ENCODE results near the gene TGM2. TPM values are rescaled to one million over a fixed set of nuclear protein-coding genes. Genes with fewer than 3 reads are reported as not detected.

The TGM2 gene
- total RNA-seq, 2 experiments from 2014 or later: not detected

DNA sequence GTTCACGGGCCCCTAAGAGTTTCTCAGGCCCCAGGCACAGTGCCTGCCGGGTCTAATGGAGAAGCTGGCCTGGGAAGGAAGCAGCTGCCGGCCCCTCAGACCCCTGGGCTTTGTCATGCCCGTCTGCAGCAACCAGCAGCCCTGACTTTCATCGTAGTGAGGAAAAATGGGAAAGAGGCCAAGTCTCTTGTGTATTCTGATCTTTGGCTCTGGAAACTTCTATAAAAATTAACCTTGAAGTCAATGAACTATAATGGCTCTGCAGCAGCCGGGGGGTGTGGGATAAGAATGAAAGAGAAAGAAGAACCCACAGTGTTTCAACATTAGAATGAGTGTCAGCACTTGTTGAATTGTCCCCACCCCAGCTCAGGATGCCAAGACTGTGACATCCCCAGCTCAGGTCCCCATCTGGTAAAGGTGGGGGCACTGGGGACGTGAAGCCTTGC, 12.9 kb downstream of the TGM2 start:
- no peak for DNase-seq
- POLR2A ChIA-PET: interaction anchor here (1.3 kb wide), 1 partner anchor 15 kb away, joined by 3 read pairs; no protein-coding TSS in a partner anchor
- peak; percentile 78 for ATAC-seq
- no peaks in the 10 kb centered on the region for H3K36me3 Mint-ChIP-seq (ENCODE audit: low read depth)
- intact Hi-C loops (cut with micrococcal nuclease): no loop called here
- no peaks in the 10 kb centered on the region for H3K9me3 Mint-ChIP-seq
- no peak overlapping the region for H3K27ac Mint-ChIP-seq
- peaks cover 7% of the 10 kb centered on the region for H3K4me1 Mint-ChIP-seq (ENCODE audit: low read depth)
- peaks cover 14% of the 10 kb centered on the region for H3K27me3 Mint-ChIP-seq
- TF ChIP-seq, protein P1, sequence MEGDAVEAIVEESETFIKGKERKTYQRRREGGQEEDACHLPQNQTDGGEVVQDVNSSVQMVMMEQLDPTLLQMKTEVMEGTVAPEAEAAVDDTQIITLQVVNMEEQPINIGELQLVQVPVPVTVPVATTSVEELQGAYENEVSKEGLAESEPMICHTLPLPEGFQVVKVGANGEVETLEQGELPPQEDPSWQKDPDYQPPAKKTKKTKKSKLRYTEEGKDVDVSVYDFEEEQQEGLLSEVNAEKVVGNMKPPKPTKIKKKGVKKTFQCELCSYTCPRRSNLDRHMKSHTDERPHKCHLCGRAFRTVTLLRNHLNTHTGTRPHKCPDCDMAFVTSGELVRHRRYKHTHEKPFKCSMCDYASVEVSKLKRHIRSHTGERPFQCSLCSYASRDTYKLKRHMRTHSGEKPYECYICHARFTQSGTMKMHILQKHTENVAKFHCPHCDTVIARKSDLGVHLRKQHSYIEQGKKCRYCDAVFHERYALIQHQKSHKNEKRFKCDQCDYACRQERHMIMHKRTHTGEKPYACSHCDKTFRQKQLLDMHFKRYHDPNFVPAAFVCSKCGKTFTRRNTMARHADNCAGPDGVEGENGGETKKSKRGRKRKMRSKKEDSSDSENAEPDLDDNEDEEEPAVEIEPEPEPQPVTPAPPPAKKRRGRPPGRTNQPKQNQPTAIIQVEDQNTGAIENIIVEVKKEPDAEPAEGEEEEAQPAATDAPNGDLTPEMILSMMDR (IDR thresholded peaks at IDR 0.05): no peak
- CTCF ChIA-PET: interaction anchor here (1.5 kb wide), 1 partner anchor 70 kb away, joined by 5 read pairs; no protein-coding TSS in a partner anchor
- peak overlapping the region; percentile 19 for H3K4me3 Mint-ChIP-seq

DNA sequence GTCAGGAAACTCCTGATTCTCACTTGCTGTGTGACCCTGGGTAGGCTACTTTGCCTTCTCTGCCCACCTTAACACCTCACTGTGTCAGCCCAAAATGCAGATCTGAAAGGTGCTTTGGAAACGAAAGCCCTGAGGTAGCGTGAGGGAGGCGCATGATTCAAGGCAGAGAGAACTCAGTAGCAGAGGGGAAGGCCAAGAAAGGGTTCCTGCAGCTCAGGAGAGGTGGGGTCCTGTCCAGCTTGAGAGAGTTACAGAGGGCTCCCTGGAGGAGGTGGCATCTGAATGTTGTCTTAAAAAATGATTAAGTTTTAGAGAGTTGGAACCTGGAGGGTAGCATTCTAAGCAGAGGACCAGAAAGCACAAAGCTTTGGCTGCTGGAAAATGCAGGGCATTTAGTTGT, 13.6 kb downstream of the TGM2 start:
- peaks cover 7% of the 10 kb centered on the region for H3K4me1 Mint-ChIP-seq (ENCODE audit: low read depth)
- DNase-seq (no peak), ATAC-seq (no peak)
- H3K36me3 Mint-ChIP-seq (ENCODE audit: low read depth): no peaks in the 10 kb centered on the region
- POLR2A ChIA-PET: interaction anchor here (1.3 kb wide), 1 partner anchor 14 kb away, joined by 3 read pairs; no protein-coding TSS in a partner anchor
- no peak overlapping the region for H3K27ac Mint-ChIP-seq
- CTCF ChIA-PET: interaction anchor here (1.5 kb wide), 1 partner anchor 70 kb away, joined by 5 read pairs; no protein-coding TSS in a partner anchor
- TF ChIP-seq, protein P1 (IDR thresholded peaks at IDR 0.05): no peak
- no peak overlapping the region for H3K4me3 Mint-ChIP-seq
- H3K9me3 Mint-ChIP-seq: no peaks in the 10 kb centered on the region
- peaks cover 14% of the 10 kb centered on the region for H3K27me3 Mint-ChIP-seq
- intact Hi-C loops (cut with micrococcal nuclease): no loop called here

DNA sequence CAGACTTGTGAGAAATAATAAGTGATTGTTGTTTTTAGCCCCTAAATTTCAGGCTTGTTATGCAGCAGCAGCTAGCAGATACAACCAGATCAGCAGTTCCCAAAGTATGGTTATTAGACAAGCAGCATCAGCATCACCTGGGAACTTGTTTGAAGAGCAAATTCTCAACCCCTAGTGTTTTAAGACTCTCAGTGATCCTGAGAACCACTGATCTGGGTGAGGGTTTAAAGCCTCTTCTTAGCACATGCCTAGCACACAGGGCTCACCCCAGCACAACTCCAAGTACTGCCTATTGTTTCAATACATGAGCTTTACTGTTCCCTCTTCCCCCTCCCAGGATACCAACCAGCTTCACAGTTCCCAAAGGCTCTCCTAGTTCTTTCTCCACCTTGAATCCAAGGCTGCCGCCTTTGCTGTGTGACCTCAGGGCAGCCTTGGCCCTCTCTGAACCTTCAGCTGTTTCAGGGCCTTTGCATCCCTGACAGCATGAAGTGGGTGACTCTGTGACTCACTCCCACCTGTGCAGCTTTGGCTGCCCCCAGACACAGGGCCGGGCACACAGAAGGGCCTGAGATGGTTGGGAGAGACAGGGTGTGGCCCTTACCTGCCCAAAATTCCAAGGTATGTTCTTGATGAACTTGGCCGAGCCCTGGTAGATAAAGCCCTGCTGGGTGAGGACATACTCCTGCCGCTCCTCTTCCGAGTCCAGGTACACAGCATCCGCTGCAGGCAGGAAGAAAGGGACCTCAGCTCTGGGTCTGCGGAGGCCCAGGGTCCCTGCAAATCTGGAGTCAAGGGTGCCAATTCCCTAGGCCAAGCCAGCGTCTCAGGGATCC, 14.5 kb downstream of the TGM2 start:
- peaks cover 14% of the 10 kb centered on the region for H3K27me3 Mint-ChIP-seq
- peaks cover 7% of the 10 kb centered on the region for H3K4me1 Mint-ChIP-seq (ENCODE audit: low read depth)
- no peaks in the 10 kb centered on the region for H3K9me3 Mint-ChIP-seq
- DNase-seq: no peak
- TF ChIP-seq, protein P1 (IDR thresholded peaks at IDR 0.05): no peak
- no peaks in the 10 kb centered on the region for H3K36me3 Mint-ChIP-seq (ENCODE audit: low read depth)
- H3K4me3 Mint-ChIP-seq: no peak overlapping the region
- no peak for ATAC-seq
- POLR2A ChIA-PET: interaction anchor here (0.6 kb wide), 1 partner anchor 140 kb away, joined by 4 read pairs; no protein-coding TSS in a partner anchor
- intact Hi-C loops (cut with micrococcal nuclease): no loop called here
- CTCF ChIA-PET: no interaction called here
- H3K27ac Mint-ChIP-seq: no peak overlapping the region

DNA sequence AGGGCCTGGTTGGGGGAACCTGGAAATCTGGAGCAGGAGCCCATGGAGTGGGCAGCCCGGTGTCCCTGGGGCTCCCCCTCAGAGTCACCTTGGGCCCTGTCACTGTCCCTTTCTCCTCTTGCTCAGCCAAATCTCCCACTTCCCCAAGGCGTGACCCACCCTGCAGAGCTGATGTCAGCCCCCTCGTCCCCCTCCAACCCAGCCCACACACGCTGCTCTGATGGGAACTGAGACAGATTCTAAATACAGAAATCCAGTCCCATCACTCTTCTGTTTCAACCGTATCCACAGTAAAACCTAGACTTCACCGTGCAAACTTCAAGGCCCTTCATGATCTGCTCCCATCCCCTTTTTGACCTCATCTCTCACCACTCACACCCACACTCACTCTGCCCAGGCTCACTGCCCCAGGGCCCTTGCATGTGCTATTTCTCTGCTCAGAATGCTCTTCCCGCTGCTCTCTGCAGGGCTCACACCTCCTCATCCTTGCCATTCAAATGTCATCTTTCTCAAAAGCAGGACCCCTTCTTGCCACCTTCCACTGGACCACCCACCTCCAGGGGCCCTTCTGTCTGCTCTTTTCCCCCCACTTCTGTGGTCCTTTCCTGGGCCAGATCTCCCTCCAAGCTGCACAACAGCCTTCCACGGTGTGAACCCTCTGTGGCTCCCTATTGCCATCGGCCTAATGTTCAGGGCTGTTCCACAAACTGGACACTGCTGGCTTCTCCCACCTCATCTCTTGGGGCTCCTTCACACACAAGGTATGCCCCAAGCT, 16.6 kb downstream of the TGM2 start:
- H3K27me3 Mint-ChIP-seq: peaks cover 14% of the 10 kb centered on the region
- H3K27ac Mint-ChIP-seq: no peak overlapping the region
- DNase-seq: no peak
- H3K4me3 Mint-ChIP-seq: no peak overlapping the region
- ChIA-PET POLR2A (no interaction called here), CTCF (no interaction called here)
- intact Hi-C loops (cut with micrococcal nuclease): no loop called here
- no peak for ATAC-seq
- H3K36me3 Mint-ChIP-seq (ENCODE audit: low read depth): no peaks in the 10 kb centered on the region
- TF ChIP-seq, protein P1 (IDR thresholded peaks at IDR 0.05): no peak
- peaks cover 7% of the 10 kb centered on the region for H3K4me1 Mint-ChIP-seq (ENCODE audit: low read depth)
- H3K9me3 Mint-ChIP-seq: no peaks in the 10 kb centered on the region
